ENCODE results near the gene RAF1.

RAF1 gene

GRCh38 chr3:12574661-12575060, 89.3 kb downstream of the RAF1 start:
- H3K36me3 Mint-ChIP-seq, result peaks cover 49% of the 10 kb centered on the region
- H3K27ac Mint-ChIP-seq, result no peak overlapping the region
- peaks cover 3% of the 10 kb centered on the region for H3K4me1 Mint-ChIP-seq
- H3K4me3 Mint-ChIP-seq, result no peak overlapping the region
- no peaks in the 10 kb centered on the region for H3K27me3 Mint-ChIP-seq
- H3K9me3 Mint-ChIP-seq, result peaks cover 5% of the 10 kb centered on the region

GRCh38 chr3:12574131-12574530, 89.8 kb downstream of the RAF1 start:
- Mint-ChIP-seq H3K4me1 (no peaks in the 10 kb centered on the region), H3K27me3 (no peaks in the 10 kb centered on the region), H3K27ac (no peak overlapping the region), H3K36me3 (peaks cover 48% of the 10 kb centered on the region), H3K4me3 (no peak overlapping the region), H3K9me3 (peaks cover 5% of the 10 kb centered on the region)

DNA sequence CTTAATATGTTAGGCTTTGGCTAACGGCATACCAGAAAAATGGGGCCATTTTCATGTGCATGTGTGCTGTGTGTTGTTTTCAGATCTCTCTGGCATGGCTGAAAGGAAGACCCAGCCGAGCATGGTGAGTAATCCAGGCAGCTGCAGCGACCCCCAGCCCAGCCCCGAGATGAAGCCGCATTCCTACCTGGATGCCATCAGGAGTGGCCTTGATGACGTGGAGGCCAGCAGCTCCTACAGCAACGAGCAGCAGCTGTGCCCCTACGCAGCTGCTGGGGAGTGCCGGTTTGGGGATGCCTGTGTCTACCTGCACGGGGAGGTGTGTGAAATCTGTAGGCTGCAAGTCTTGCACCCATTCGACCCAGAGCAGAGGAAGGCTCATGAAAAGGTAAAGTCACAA, 91.9 kb downstream of the RAF1 start:
- no peaks in the 10 kb centered on the region for H3K9me3 Mint-ChIP-seq
- peaks cover 14% of the 10 kb centered on the region for H3K4me1 Mint-ChIP-seq
- H3K4me3 Mint-ChIP-seq, result no peak overlapping the region
- peaks cover 41% of the 10 kb centered on the region for H3K36me3 Mint-ChIP-seq
- H3K27me3 Mint-ChIP-seq, result no peaks in the 10 kb centered on the region
- H3K27ac Mint-ChIP-seq, result no peak overlapping the region

DNA sequence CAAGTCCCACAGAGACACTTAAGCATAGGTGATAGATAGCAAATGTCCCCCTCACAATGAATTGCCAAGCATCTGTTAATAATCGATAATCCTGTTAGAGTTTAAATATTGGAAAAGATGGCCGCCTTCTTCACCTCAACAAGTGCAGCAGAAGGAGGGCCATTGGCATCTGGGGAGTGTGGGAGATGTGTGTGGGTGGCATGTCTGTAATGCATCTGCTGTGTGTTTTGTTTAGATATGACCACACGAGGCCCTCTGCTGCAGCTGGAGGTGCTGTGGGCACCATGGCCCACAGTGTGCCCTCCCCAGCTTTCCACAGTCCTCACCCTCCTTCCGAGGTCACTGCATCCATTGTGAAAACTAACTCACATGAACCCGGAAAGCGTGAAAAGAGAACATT, 94.1 kb downstream of the RAF1 start:
- H3K27me3 Mint-ChIP-seq, result no peaks in the 10 kb centered on the region
- H3K9me3 Mint-ChIP-seq, result peaks cover 2% of the 10 kb centered on the region
- H3K36me3 Mint-ChIP-seq, result peaks cover 39% of the 10 kb centered on the region
- H3K27ac Mint-ChIP-seq, result peak overlapping the region; percentile 77
- H3K4me3 Mint-ChIP-seq, result no peak overlapping the region
- H3K4me1 Mint-ChIP-seq, result peaks cover 23% of the 10 kb centered on the region

- no peaks in the 10 kb centered on the region for H3K27me3 Mint-ChIP-seq
- H3K9me3 Mint-ChIP-seq, result peaks cover 7% of the 10 kb centered on the region
- H3K36me3 Mint-ChIP-seq, result peaks cover 39% of the 10 kb centered on the region
- H3K4me1 Mint-ChIP-seq, result peaks cover 29% of the 10 kb centered on the region
- no peak overlapping the region for H3K27ac Mint-ChIP-seq
- H3K4me3 Mint-ChIP-seq, result no peak overlapping the region
Observed at GRCh38 chr3:12568747-12569146, 95.2 kb downstream of the RAF1 start.

DNA sequence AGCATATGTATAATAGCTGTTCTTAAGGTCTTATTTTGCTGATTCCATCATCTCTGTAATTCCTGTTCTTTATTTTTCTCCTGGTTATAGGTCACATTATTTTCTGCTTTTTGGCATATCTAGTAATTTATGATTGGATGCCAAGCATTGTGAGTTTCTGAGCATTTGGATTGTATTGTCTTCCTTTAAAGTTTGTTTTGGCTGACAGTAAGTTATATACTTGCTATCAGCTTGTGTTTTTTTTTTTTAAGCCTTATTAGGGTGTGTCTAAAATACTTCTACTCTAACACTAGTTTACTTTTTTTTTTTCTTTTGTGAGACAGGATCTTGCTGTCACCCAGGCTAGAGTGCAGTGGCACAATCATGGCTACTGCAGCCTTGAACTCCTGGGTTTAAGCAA, 96.9 kb downstream of the RAF1 start:
- peaks cover 38% of the 10 kb centered on the region for H3K4me1 Mint-ChIP-seq
- H3K4me3 Mint-ChIP-seq, result no peak overlapping the region
- peaks cover 34% of the 10 kb centered on the region for H3K36me3 Mint-ChIP-seq
- no peaks in the 10 kb centered on the region for H3K27me3 Mint-ChIP-seq
- H3K9me3 Mint-ChIP-seq, result peaks cover 7% of the 10 kb centered on the region
- no peak overlapping the region for H3K27ac Mint-ChIP-seq

GRCh38 chr3:12562451-12562850, 101.5 kb downstream of the RAF1 start:
- peaks cover 7% of the 10 kb centered on the region for H3K9me3 Mint-ChIP-seq
- H3K4me3 Mint-ChIP-seq, result peak overlapping the region; percentile 55
- peak overlapping the region; percentile 65 for H3K27ac Mint-ChIP-seq
- peaks cover 18% of the 10 kb centered on the region for H3K36me3 Mint-ChIP-seq
- peaks cover 70% of the 10 kb centered on the region for H3K4me1 Mint-ChIP-seq
- no peaks in the 10 kb centered on the region for H3K27me3 Mint-ChIP-seq

DNA sequence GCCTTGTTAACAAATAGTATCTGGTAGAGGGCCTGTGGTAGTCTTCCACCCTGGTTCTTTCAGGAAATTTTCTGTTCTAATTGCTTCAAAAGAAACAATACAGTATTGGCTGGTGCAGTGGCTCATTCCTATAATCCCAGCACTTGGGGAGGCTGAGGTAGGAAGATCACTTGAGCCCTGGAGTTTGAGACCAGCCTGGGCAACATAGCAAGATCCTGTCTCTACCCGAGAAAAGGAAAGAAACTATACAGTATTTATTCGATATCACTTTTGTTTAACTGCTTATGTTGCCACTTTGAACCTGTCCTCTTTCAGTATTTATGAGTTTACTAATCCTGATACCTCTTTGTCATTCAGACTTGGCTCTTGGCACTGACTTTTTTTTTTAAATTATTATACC, 102.5 kb downstream of the RAF1 start:
- peak overlapping the region; percentile 37 for H3K4me3 Mint-ChIP-seq
- H3K27ac Mint-ChIP-seq, result peak overlapping the region; percentile 62
- H3K9me3 Mint-ChIP-seq, result peaks cover 7% of the 10 kb centered on the region
- H3K36me3 Mint-ChIP-seq, result peaks cover 13% of the 10 kb centered on the region
- H3K4me1 Mint-ChIP-seq, result peaks cover 68% of the 10 kb centered on the region
- H3K27me3 Mint-ChIP-seq, result no peaks in the 10 kb centered on the region

- peaks cover 1% of the 10 kb centered on the region for H3K27me3 Mint-ChIP-seq
- H3K36me3 Mint-ChIP-seq, result peaks cover 9% of the 10 kb centered on the region
- H3K9me3 Mint-ChIP-seq, result peaks cover 7% of the 10 kb centered on the region
- peak overlapping the region; percentile 37 for H3K4me3 Mint-ChIP-seq
- peaks cover 75% of the 10 kb centered on the region for H3K4me1 Mint-ChIP-seq
- peak overlapping the region; percentile 79 for H3K27ac Mint-ChIP-seq
Observed at GRCh38 chr3:12560505-12561190, 103.3 kb downstream of the RAF1 start.

GRCh38 chr3:12559520-12559919, 104.4 kb downstream of the RAF1 start:
- Mint-ChIP-seq H3K36me3 (peaks cover 2% of the 10 kb centered on the region), H3K27ac (no peak overlapping the region), H3K4me1 (peaks cover 68% of the 10 kb centered on the region), H3K4me3 (peak overlapping the region; percentile 91), H3K27me3 (peaks cover 6% of the 10 kb centered on the region), H3K9me3 (peaks cover 2% of the 10 kb centered on the region)

DNA sequence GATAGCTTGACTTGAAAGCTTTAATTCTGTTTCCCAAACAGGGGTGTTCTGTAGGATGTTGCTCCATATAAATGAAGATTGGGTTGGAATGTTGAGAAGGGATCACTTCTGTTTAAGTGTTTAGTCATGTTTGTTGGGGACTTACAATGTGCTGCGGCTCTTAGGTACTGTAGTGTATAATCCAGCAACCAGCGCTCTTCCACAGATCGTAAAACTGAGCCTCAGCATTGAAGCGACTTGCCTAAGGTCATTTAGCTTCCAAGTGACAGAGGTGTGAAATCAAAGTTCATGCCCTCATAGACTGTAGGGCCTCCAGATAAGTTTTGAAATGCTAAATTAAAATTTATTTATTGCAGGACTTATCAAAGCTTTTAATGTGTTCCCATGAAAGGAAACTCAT, 105.2 kb downstream of the RAF1 start:
- peaks cover 11% of the 10 kb centered on the region for H3K27me3 Mint-ChIP-seq
- H3K27ac Mint-ChIP-seq, result no peak overlapping the region
- H3K4me3 Mint-ChIP-seq, result peak overlapping the region; percentile 91
- no peaks in the 10 kb centered on the region for H3K36me3 Mint-ChIP-seq
- peaks cover 65% of the 10 kb centered on the region for H3K4me1 Mint-ChIP-seq
- H3K9me3 Mint-ChIP-seq, result no peaks in the 10 kb centered on the region

GRCh38 chr3:12557473-12558100, 106.3 kb downstream of the RAF1 start:
- H3K27me3 Mint-ChIP-seq, result peaks cover 15% of the 10 kb centered on the region
- no peaks in the 10 kb centered on the region for H3K36me3 Mint-ChIP-seq
- peak overlapping the region; percentile 91 for H3K27ac Mint-ChIP-seq
- peak overlapping the region; percentile 91 for H3K4me3 Mint-ChIP-seq
- H3K4me1 Mint-ChIP-seq, result peaks cover 61% of the 10 kb centered on the region
- no peaks in the 10 kb centered on the region for H3K9me3 Mint-ChIP-seq

GRCh38 chr3:12556690-12557472, 107.0 kb downstream of the RAF1 start, which contains the start of gene MKRN2:
Gene MKRN2 (plus strand): TSS chr3:12557087. CDS start chr3:12557151, 64 bp downstream.
- Mint-ChIP-seq H3K4me3 (peak within 1 kb of the TSS; percentile 91), H3K9me3 (no peaks in the 10 kb centered on the region), H3K27ac (peak within 1 kb of the TSS; percentile 91), H3K36me3 (no peaks in the 10 kb centered on the region), H3K27me3 (peaks cover 15% of the 10 kb centered on the region), H3K4me1 (peaks cover 55% of the 10 kb centered on the region)

DNA sequence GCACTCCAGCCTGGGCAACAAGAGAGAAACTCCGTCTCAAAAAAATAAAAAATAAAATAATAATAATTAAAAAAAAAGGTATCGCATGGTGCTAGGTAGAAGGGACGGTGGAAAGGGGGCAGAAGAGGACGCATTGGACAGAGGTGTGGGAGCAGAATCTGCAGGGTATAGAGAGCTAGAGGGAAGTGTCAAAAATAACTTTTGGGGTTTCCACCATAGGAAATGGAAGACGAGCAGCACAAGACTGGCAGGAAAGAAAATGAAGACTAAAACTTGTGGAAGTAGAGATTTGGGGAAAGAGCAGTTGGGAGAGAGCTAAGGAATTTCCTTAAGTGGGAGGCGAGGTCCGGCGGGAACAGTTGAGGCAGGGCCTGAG, 107.6 kb downstream of the RAF1 start:
- Mint-ChIP-seq H3K27me3 (peaks cover 15% of the 10 kb centered on the region), H3K4me3 (peak overlapping the region; percentile 91), H3K4me1 (peaks cover 49% of the 10 kb centered on the region), H3K36me3 (no peaks in the 10 kb centered on the region), H3K9me3 (no peaks in the 10 kb centered on the region), H3K27ac (peak overlapping the region; percentile 78)

GRCh38 chr3:12553921-12554391, 110.0 kb downstream of the RAF1 start:
- Mint-ChIP-seq H3K4me1 (peaks cover 26% of the 10 kb centered on the region), H3K4me3 (peak overlapping the region; percentile 83), H3K27ac (no peak overlapping the region), H3K27me3 (peaks cover 15% of the 10 kb centered on the region), H3K9me3 (no peaks in the 10 kb centered on the region), H3K36me3 (no peaks in the 10 kb centered on the region)

Data from activated naive CD4-positive, alpha-beta T cell treated with anti-CD3 and anti-CD28 coated beads, Interleukin-2, amount 50 U/mL, for 24 hours (primary cell).